GM23338 (cell line): ENCODE measurements around the gene RASSF6. TPM values are rescaled to one million over a fixed set of nuclear protein-coding genes. Genes with fewer than 3 reads are reported as not detected.

Experiments used
- ATAC-seq: fragments of 200-7000 bp; cut with Tn5 transposase; 3 replicates; pipeline ENCODE4 v1.9.1; 2020
- DNase-seq: peaks from one replicate; pipeline ENCODE4 v3.0.0-alpha.2; 2015; ENCODE audit warnings: low spot score
- H2AFZ ChIP-seq: fragments of 200-600 bp; sonication (generic); 2 replicates; pipeline ENCODE4 v1.8.0; 2016; ENCODE audit warnings: antibody characterized with exemption, mild to moderate bottlenecking, moderate library complexity
- H3F3A ChIP-seq: fragments of 200-600 bp; sonication (generic); replicated peaks from 2 replicates; pipeline ENCODE4 v1.8.0; 2017; ENCODE audit warnings: antibody characterized with exemption, mixed run types, low read depth
- H3K27ac ChIP-seq: fragments of 200-600 bp; sonication (generic); 2 replicates; pipeline ENCODE4 v1.6.1; 2016; ENCODE audit warnings: low read depth
- H3K27me3 ChIP-seq: fragments of 200-600 bp; sonication (generic); 2 replicates; pipeline ENCODE4 v1.8.0; 2016; ENCODE audit warnings: mild to moderate bottlenecking, mixed run types, moderate library complexity; ENCODE audit not compliant: insufficient read depth
- H3K36me3 ChIP-seq: fragments of 200-600 bp; sonication (generic); 2 replicates; pipeline ENCODE4 v1.8.0; 2016; ENCODE audit warnings: mild to moderate bottlenecking; ENCODE audit not compliant: insufficient read depth
- H3K4me1 ChIP-seq: fragments of 200-600 bp; sonication (generic); 2 replicates; pipeline ENCODE4 v1.8.0; 2016; ENCODE audit warnings: mild to moderate bottlenecking, moderate library complexity; ENCODE audit not compliant: insufficient read depth
- H3K4me2 ChIP-seq: fragments of 200-600 bp; sonication (generic); 2 replicates; pipeline ENCODE4 v1.7.1; 2017; ENCODE audit warnings: mixed run types
- H3K4me3 ChIP-seq: fragments of 200-600 bp; sonication (generic); 2 replicates; pipeline ENCODE4 v1.6.1; 2016; ENCODE audit warnings: mixed run types
- H3K79me2 ChIP-seq: fragments of 200-600 bp; sonication (generic); replicated peaks from 2 replicates; pipeline ENCODE4 v1.8.0; 2017; ENCODE audit warnings: mild to moderate bottlenecking; ENCODE audit not compliant: insufficient read depth
- H3K9me2 ChIP-seq: fragments of 200-600 bp; sonication (generic); 2 replicates; pipeline ENCODE4 v1.8.0; 2017; ENCODE audit not compliant: insufficient read depth
- H4K20me1 ChIP-seq: fragments of 200-600 bp; sonication (generic); replicated peaks from 2 replicates; pipeline ENCODE4 v1.8.0; 2017; ENCODE audit warnings: mild to moderate bottlenecking; ENCODE audit not compliant: insufficient read depth
- H3K27ac Mint-ChIP-seq: 2 replicates; pipeline ENCODE4 v1.8.0; 2020; ENCODE audit warnings: inconsistent platforms, mild to moderate bottlenecking, moderate library complexity, mixed read lengths
- H3K27me3 Mint-ChIP-seq: 3 replicates; pipeline ENCODE4 v1.8.0; 2022; ENCODE audit warnings: low read depth, mild to moderate bottlenecking, moderate library complexity, mixed read lengths, inconsistent platforms; ENCODE audit not compliant: insufficient read depth, poor library complexity
- H3K36me3 Mint-ChIP-seq: 3 replicates; pipeline ENCODE4 v1.8.0; 2021; ENCODE audit warnings: low read depth, mild to moderate bottlenecking, inconsistent platforms, moderate library complexity, mixed read lengths
- H3K4me1 Mint-ChIP-seq: 3 replicates; pipeline ENCODE4 v1.8.0; 2020; ENCODE audit warnings: mild to moderate bottlenecking, inconsistent platforms, mixed read lengths
- H3K4me3 Mint-ChIP-seq: 3 replicates; pipeline ENCODE4 v1.8.0; 2021; ENCODE audit warnings: moderate library complexity, mild to moderate bottlenecking, inconsistent platforms, mixed read lengths
- H3K9me3 Mint-ChIP-seq: 3 replicates; pipeline ENCODE4 v1.8.0; 2020; ENCODE audit warnings: moderate library complexity, mild to moderate bottlenecking, inconsistent platforms, mixed read lengths
- CREB1 ChIP-seq: fragments of 250-450 bp; sonication (Bioruptor Pico); IDR thresholded peaks from 2 replicates; pipeline ENCODE4 v1.5.0; 2020; ENCODE audit warnings: low read depth, mild to moderate bottlenecking, moderate library complexity
- CTCF ChIP-seq, 2 experiments: fragments of 200-600 bp in 1 of 2; sonication (generic) in 1 of 2; conservative IDR thresholded peaks; 2 replicates each; pipeline versions ENCODE4 v1.5.1 to v1.6.1; 2016 to 2017; ENCODE audit warnings: antibody characterized with exemption in 2 of 2, low read depth in 2 of 2, mild to moderate bottlenecking in 2 of 2, moderate library complexity in 1 of 2
- ETS1 ChIP-seq: IDR thresholded peaks from 2 replicates; pipeline ENCODE4 v1.6.1; 2016; ENCODE audit warnings: antibody characterized with exemption
- EZH2 ChIP-seq: fragments of 200-600 bp; sonication (generic); IDR thresholded peaks from one replicate; pipeline ENCODE4 v1.8.0; 2017; ENCODE audit warnings: antibody characterized with exemption, mild to moderate bottlenecking, low read depth; ENCODE audit not compliant: unreplicated experiment
- EZH2phosphoT487 ChIP-seq: fragments of 200-600 bp; sonication (generic); IDR thresholded peaks from one replicate; pipeline ENCODE4 v1.8.1; 2018; ENCODE audit warnings: antibody characterized with exemption; ENCODE audit not compliant: unreplicated experiment
- JUNB ChIP-seq: IDR thresholded peaks from one replicate; pipeline ENCODE4 v1.6.1; 2016; ENCODE audit warnings: antibody characterized with exemption; ENCODE audit not compliant: unreplicated experiment
- NANOG ChIP-seq: IDR thresholded peaks from 2 replicates; pipeline ENCODE4 v1.6.1; 2016; ENCODE audit warnings: antibody characterized with exemption, borderline replicate concordance
- POLR2AphosphoS5 ChIP-seq: IDR thresholded peaks from 2 replicates; pipeline ENCODE4 v1.6.1; 2016; ENCODE audit warnings: antibody characterized with exemption, low read depth
- REST ChIP-seq: IDR thresholded peaks from one replicate; pipeline ENCODE4 v1.6.1; 2018; ENCODE audit warnings: antibody characterized with exemption; ENCODE audit not compliant: unreplicated experiment
- STAT1 ChIP-seq: IDR thresholded peaks from one replicate; pipeline ENCODE4 v1.6.1; 2016; ENCODE audit warnings: antibody characterized with exemption; ENCODE audit not compliant: unreplicated experiment
- ZNF114 ChIP-seq: fragments of 250-450 bp; sonication (Bioruptor Pico); IDR thresholded peaks from 2 replicates; pipeline ENCODE4 v1.5.0; 2020; ENCODE audit warnings: mild to moderate bottlenecking, moderate library complexity
- ZNF331 ChIP-seq: fragments of 250-450 bp; sonication (Bioruptor Pico); IDR thresholded peaks from 2 replicates; pipeline ENCODE4 v1.5.0; 2020; ENCODE audit warnings: low read depth, mild to moderate bottlenecking, moderate library complexity
- ZNF462 ChIP-seq: fragments of 250-450 bp; sonication (Bioruptor Pico); IDR thresholded peaks from 2 replicates; pipeline ENCODE4 v1.5.0; 2020; ENCODE audit warnings: mild to moderate bottlenecking, moderate library complexity
- polyA plus RNA-seq: library from polyadenylated mRNA; unstranded; fragments of >200 nt; fragmentation: Nextera tagmentation; extraction: Ambion mirVana; gene quantifications from 2 replicates; pipeline ENCODE4 v1.2.1, GENCODE V29; 2016
- total RNA-seq: library from RNA; depleted of rRNA; stranded (reverse); fragments of >200 nt; shearing (Covaris generic); gene quantifications from 2 replicates; pipeline ENCODE4 v1.2.3, GENCODE V29; 2014

RASSF6 gene
- total and polyA plus RNA-seq, 2 experiments from 2014 or later, result 0.14 to 0.79 TPM

GRCh38 chr4:73621357-73621756 is 1.1 kb upstream of the RASSF6 start:
- H2AFZ ChIP-seq, result no peak overlapping the region
- H3K9me3 Mint-ChIP-seq, result no peaks in the 10 kb centered on the region
- H3K79me2 ChIP-seq, result no peaks in the 10 kb centered on the region
- peaks cover 12% of the 10 kb centered on the region; the same call in 1 of the 2 replicates for H3K27me3 ChIP-seq
- TF ChIP-seq ZNF462 (CRISPR knock-in tag), result no peak
- TF ChIP-seq ZNF331, result no peak
- no peak for TF ChIP-seq EZH2phosphoT487
- TF ChIP-seq POLR2AphosphoS5, result no peak
- no peak for TF ChIP-seq CREB1
- no peak for TF ChIP-seq REST
- no peak for TF ChIP-seq JUNB
- TF ChIP-seq STAT1, result no peak
- no peak for TF ChIP-seq EZH2
- no peak for TF ChIP-seq ETS1
- no peak for TF ChIP-seq NANOG
- TF ChIP-seq CTCF (conservative IDR thresholded peaks at IDR 0.05; ENCODE audit: low read depth in 2 of 2), result no peak
- no peak for TF ChIP-seq ZNF114 (CRISPR knock-in tag)
- H3K27me3 Mint-ChIP-seq, result no peaks in the 10 kb centered on the region
- no peak for ATAC-seq
- H4K20me1 ChIP-seq, result no peaks in the 10 kb centered on the region
- H3K4me3 ChIP-seq, result no peak overlapping the region
- H3F3A ChIP-seq, result no peaks in the 10 kb centered on the region
- no peaks in the 10 kb centered on the region for H3K9me2 ChIP-seq
- H3K4me1 ChIP-seq, result no peaks in the 10 kb centered on the region
- H3K4me1 Mint-ChIP-seq, result peaks cover 10% of the 10 kb centered on the region
- no peak overlapping the region for H3K4me2 ChIP-seq
- H3K36me3 Mint-ChIP-seq, result no peaks in the 10 kb centered on the region
- H3K27ac ChIP-seq, result no peak overlapping the region
- no peak overlapping the region for H3K4me3 Mint-ChIP-seq
- no peak for DNase-seq
- H3K27ac Mint-ChIP-seq, result no peak overlapping the region
- no peaks in the 10 kb centered on the region for H3K36me3 ChIP-seq
